ENCODE results near the gene SLC8A1. TPM values are rescaled to one million over a fixed set of nuclear protein-coding genes. Genes with fewer than 3 reads are reported as not detected.

The SLC8A1 gene
- total RNA-seq, 1 donor from 2014 or later: 9.6 TPM

DNA sequence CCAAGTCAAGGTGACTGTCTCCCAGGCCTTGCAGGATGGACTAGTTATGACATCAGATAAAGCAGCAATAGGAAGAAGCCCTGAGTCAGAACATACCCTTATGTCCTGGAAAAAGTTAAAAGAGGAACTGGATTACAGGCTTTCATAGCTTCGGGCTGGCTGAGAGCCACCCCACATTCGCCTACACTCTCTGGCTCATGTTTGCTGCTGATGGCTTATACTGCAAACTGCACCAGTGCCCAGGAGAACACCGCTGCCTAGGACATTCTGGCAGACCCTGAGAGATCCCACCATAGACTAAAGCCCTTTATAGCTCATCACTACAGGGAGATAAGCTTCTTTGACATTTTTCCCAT, 20.3 kb downstream of the SLC8A1 start:
- no peak for DNase-seq (ENCODE audit: low spot score)
- Histone ChIP-seq H3K27ac (no peak overlapping the region), H2AFZ (replicated peaks) (no peak overlapping the region)

DNA sequence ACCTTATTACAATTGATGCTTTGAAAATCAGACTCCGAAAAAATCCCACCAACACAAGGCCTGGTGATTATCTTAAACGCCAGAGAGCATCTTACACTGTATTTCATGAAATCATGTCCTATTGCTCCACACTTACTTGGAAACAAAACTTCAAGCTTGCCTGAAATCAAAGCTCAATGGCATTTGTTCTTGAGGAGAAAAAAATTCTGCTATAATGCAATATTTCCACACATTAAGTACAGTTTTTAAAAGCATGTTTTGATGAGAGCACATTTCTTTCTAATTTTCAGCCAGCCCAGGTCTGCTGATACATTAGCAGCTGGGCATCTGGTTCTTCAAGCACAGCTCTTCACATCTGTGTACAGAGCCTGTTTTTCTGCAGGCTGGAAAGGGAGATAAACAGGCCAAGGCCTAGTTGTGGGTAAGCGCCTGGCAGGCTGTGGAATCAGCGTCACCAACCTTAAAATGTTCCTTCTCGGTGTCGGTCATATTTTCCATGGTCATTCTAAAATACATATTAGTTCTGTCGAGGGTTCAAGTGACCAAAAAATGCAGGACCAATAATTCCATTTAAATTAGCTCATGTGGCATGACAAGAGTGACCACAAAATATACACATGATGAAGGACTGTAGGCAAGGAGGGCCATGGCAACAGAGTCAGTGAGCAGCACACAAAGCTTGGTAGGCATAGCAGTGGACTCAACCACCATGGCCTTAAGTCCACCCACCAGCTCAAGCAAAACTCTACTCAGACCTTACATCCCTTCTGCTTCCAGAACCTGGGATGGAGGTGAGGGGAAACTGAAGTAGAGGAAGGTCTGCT, 20.9 kb downstream of the SLC8A1 start:
- Histone ChIP-seq H3K4me3 (no peak overlapping the region), H3F3A (ENCODE audit: low read depth) (no peaks in the 10 kb centered on the region), H3K4me1 (no peaks in the 10 kb centered on the region), H3K4me2 (no peak overlapping the region), H3K27me3 (no peaks in the 10 kb centered on the region), H3K27ac (no peak overlapping the region), H2AFZ (replicated peaks) (no peak overlapping the region), H3K9me3 (ENCODE audit: low read depth) (no peaks in the 10 kb centered on the region), H4K20me1 (ENCODE audit: low read depth) (no peaks in the 10 kb centered on the region), H3K9ac (no peak overlapping the region), H3K79me2 (ENCODE audit: low read depth) (no peaks in the 10 kb centered on the region), H3K36me3 (no peaks in the 10 kb centered on the region)
- Mint-ChIP-seq H3K27me3 (ENCODE audit: insufficient read depth, low read depth) (peaks cover 4% of the 10 kb centered on the region), H3K36me3 (peaks cover 5% of the 10 kb centered on the region), H3K4me3 (no peak overlapping the region), H3K4me1 (peaks cover 2% of the 10 kb centered on the region), H3K27ac (no peak overlapping the region), H3K9me3 (no peaks in the 10 kb centered on the region)
- DNase-seq (ENCODE audit: low spot score): no peak
- TF ChIP-seq EZH2phosphoT487 (IDR thresholded peaks at IDR 0.05) (no peak), EZH2 (IDR thresholded peaks at IDR 0.05) (no peak)
- TF ChIP-seq, protein P1, sequence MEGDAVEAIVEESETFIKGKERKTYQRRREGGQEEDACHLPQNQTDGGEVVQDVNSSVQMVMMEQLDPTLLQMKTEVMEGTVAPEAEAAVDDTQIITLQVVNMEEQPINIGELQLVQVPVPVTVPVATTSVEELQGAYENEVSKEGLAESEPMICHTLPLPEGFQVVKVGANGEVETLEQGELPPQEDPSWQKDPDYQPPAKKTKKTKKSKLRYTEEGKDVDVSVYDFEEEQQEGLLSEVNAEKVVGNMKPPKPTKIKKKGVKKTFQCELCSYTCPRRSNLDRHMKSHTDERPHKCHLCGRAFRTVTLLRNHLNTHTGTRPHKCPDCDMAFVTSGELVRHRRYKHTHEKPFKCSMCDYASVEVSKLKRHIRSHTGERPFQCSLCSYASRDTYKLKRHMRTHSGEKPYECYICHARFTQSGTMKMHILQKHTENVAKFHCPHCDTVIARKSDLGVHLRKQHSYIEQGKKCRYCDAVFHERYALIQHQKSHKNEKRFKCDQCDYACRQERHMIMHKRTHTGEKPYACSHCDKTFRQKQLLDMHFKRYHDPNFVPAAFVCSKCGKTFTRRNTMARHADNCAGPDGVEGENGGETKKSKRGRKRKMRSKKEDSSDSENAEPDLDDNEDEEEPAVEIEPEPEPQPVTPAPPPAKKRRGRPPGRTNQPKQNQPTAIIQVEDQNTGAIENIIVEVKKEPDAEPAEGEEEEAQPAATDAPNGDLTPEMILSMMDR (IDR thresholded peaks at IDR 0.05): no peak

More for the DNA sequence above, 20.3 kb downstream of the SLC8A1 start:
- H3K36me3 ChIP-seq: no peaks in the 10 kb centered on the region
- H3K27me3 Mint-ChIP-seq (ENCODE audit: insufficient read depth, low read depth): peaks cover 4% of the 10 kb centered on the region
- H3K9me3 Mint-ChIP-seq: no peaks in the 10 kb centered on the region
- no peaks in the 10 kb centered on the region for H3K9me3 ChIP-seq (ENCODE audit: low read depth)
- H4K20me1 ChIP-seq (ENCODE audit: low read depth): no peaks in the 10 kb centered on the region
- no peak overlapping the region for H3K4me3 ChIP-seq
- H3F3A ChIP-seq (ENCODE audit: low read depth): no peaks in the 10 kb centered on the region
- H3K27me3 ChIP-seq: no peaks in the 10 kb centered on the region
- H3K4me1 ChIP-seq: no peaks in the 10 kb centered on the region
- no peaks in the 10 kb centered on the region for H3K79me2 ChIP-seq (ENCODE audit: low read depth)
- no peak overlapping the region for H3K27ac Mint-ChIP-seq
- peaks cover 5% of the 10 kb centered on the region for H3K36me3 Mint-ChIP-seq
- H3K4me1 Mint-ChIP-seq: peaks cover 2% of the 10 kb centered on the region
- TF ChIP-seq, protein P1 (IDR thresholded peaks at IDR 0.05): no peak
- TF ChIP-seq EZH2 (IDR thresholded peaks at IDR 0.05) (no peak), EZH2phosphoT487 (IDR thresholded peaks at IDR 0.05) (no peak)
- no peak overlapping the region for H3K4me2 ChIP-seq
- H3K4me3 Mint-ChIP-seq: no peak overlapping the region
- H3K9ac ChIP-seq: no peak overlapping the region

DNA sequence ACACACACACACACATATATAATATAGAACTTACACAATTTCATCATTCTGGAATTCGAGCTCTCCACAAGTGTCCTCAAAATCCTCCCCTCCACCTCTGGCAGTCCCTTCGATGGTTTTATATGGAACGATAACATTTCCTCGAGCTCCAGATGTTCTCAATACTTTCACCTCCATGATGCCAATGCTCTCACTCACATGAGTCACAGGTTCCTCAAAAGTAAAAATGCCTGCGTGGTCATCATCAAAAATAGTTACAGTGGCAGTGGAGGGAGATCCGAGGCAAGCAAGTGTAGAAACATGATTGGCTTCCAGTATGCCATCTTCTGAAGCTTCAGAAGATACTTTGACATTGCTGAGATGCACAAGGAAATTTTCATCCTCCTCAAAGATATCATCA, 23.5 kb downstream of the SLC8A1 start:
- Mint-ChIP-seq H3K9me3 (no peaks in the 10 kb centered on the region), H3K4me1 (no peaks in the 10 kb centered on the region), H3K36me3 (peaks cover 5% of the 10 kb centered on the region), H3K4me3 (no peak overlapping the region), H3K27ac (no peak overlapping the region), H3K27me3 (ENCODE audit: insufficient read depth, low read depth) (peaks cover 2% of the 10 kb centered on the region)
- no peaks in the 10 kb centered on the region for H3K9me3 ChIP-seq (ENCODE audit: low read depth)
- H3K4me3 ChIP-seq: no peak overlapping the region
- no peaks in the 10 kb centered on the region for H3K4me1 ChIP-seq
- no peaks in the 10 kb centered on the region for H4K20me1 ChIP-seq (ENCODE audit: low read depth)
- no peaks in the 10 kb centered on the region for H3K27me3 ChIP-seq
- no peak overlapping the region for H3K9ac ChIP-seq
- no peak overlapping the region for H3K27ac ChIP-seq
- no peak overlapping the region for H2AFZ ChIP-seq (replicated peaks)
- no peaks in the 10 kb centered on the region for H3K79me2 ChIP-seq (ENCODE audit: low read depth)
- no peaks in the 10 kb centered on the region for H3K36me3 ChIP-seq
- DNase-seq (ENCODE audit: low spot score): no peak
- TF ChIP-seq EZH2 (IDR thresholded peaks at IDR 0.05) (no peak), EZH2phosphoT487 (IDR thresholded peaks at IDR 0.05) (no peak)
- TF ChIP-seq, protein P1 (IDR thresholded peaks at IDR 0.05): no peak
- H3K4me2 ChIP-seq: no peak overlapping the region
- H3F3A ChIP-seq (ENCODE audit: low read depth): no peaks in the 10 kb centered on the region

Measured in neural progenitor cell (in vitro differentiated cells).